K562 (cell line): ENCODE results near the gene MYO1D. TPM values are rescaled to one million over a fixed set of nuclear protein-coding genes. Genes with fewer than 3 reads are reported as not detected.
A peak's percentile ranks its signal among the peaks of the same experiment; 100 is the strongest.

Source experiments
- ASH1L ChIP-seq: fragments of 450-650 bp; IDR thresholded peaks from 2 replicates; pipeline ENCODE4 v1.6.1; 2018; ENCODE audit warnings: borderline replicate concordance, mild to moderate bottlenecking, low read depth; ENCODE audit not compliant: partially characterized antibody
- CBFA2T2 ChIP-seq: fragments of 450-650 bp; conservative IDR thresholded peaks from 2 replicates; pipeline ENCODE4 v1.6.1; 2017; ENCODE audit warnings: mild to moderate bottlenecking
- CBX8 ChIP-seq: fragments of 200-600 bp; sonication (generic); IDR thresholded peaks from 2 replicates; pipeline ENCODE4 v1.6.1; 2012; ENCODE audit warnings: borderline replicate concordance, mixed run types, low read depth, mild to moderate bottlenecking, moderate library complexity, mixed read lengths, low read length, control low read depth, inconsistent platforms; ENCODE audit not compliant: poor library complexity, severe bottlenecking; ENCODE audit errors: extremely low read depth
- DPF2 ChIP-seq: fragments of 450-650 bp; IDR thresholded peaks from 2 replicates; pipeline ENCODE4 v1.6.1; 2016
- ESRRA ChIP-seq: fragments of 450-650 bp; IDR thresholded peaks from 2 replicates; pipeline ENCODE4 v1.6.1; 2014; ENCODE audit warnings: low read depth, mild to moderate bottlenecking, moderate library complexity, borderline replicate concordance
- FOSL1 ChIP-seq: fragments of 200-800 bp; sonication (Bioruptor generic); conservative IDR thresholded peaks from 2 replicates; pipeline ENCODE4 v1.6.1; 2016; ENCODE audit warnings: missing genetic modification characterization, missing compliant biosample characterization
- GABPA ChIP-seq: fragments of 200-800 bp; sonication (Bioruptor generic); conservative IDR thresholded peaks from 2 replicates; pipeline ENCODE4 v1.6.1; 2016; ENCODE audit warnings: low read depth, missing genetic modification characterization, missing compliant biosample characterization
- LCOR ChIP-seq: sonication (generic); formaldehyde crosslinking; IDR thresholded peaks from 2 replicates; pipeline ENCODE4 v1.8.0; 2022; ENCODE audit warnings: mild to moderate bottlenecking, missing genetic modification reagents
- MAFF ChIP-seq: IDR thresholded peaks from 2 replicates; pipeline ENCODE4 v1.6.1; 2012; ENCODE audit warnings: low read length, improper control_type of control experiment
- MNT ChIP-seq, 2 experiments: fragments of 450-650 bp; conservative IDR thresholded peaks; 2 replicates each; pipeline ENCODE4 v1.6.1; 2017; ENCODE audit warnings: mild to moderate bottlenecking in 2 of 2, moderate library complexity in 2 of 2
- NFE2 ChIP-seq: IDR thresholded peaks from 2 replicates; pipeline ENCODE4 v1.6.1; 2014; ENCODE audit warnings: antibody characterized with exemption, low read depth
- PYGO2 ChIP-seq: fragments of 450-650 bp; IDR thresholded peaks from 2 replicates; pipeline ENCODE4 v1.6.1; 2016; ENCODE audit warnings: mild to moderate bottlenecking, missing genetic modification characterization, moderate library complexity, missing compliant biosample characterization
- TEAD1 ChIP-seq, 2 experiments: fragments of 450-650 bp in 1 of 2; sonication (generic) in 1 of 2; formaldehyde crosslinking; IDR thresholded peaks; 2 replicates each; pipeline versions ENCODE4 v1.4.0 to v1.8.0; 2020 to 2022; ENCODE audit warnings: mild to moderate bottlenecking in 2 of 2, missing genetic modification reagents in 1 of 2
- USF2 ChIP-seq: sonication (generic); formaldehyde crosslinking; IDR thresholded peaks from 2 replicates; pipeline ENCODE4 v1.5.0; 2020; ENCODE audit warnings: missing genetic modification reagents
- ZEB2 ChIP-seq: fragments of 450-650 bp; IDR thresholded peaks from 2 replicates; pipeline ENCODE4 v1.6.1; 2016
- ZNF316 ChIP-seq: fragments of 450-650 bp; IDR thresholded peaks from 2 replicates; pipeline ENCODE4 v1.6.1; 2016
- ZNF696 ChIP-seq: fragments of 250-450 bp; sonication (Bioruptor Pico); conservative IDR thresholded peaks from 2 replicates; pipeline ENCODE4 v1.4.0; 2020; ENCODE audit warnings: mild to moderate bottlenecking, moderate library complexity
- ZNF77 ChIP-seq: fragments of 250-450 bp; sonication (Bioruptor Pico); IDR thresholded peaks from 2 replicates; pipeline ENCODE4 v1.5.0; 2020
- polyA plus RNA-seq, 8 experiments: library from polyadenylated mRNA; depleted of rRNA in 4 of 8; stranded (reverse) in 5 of 8; unstranded in 3 of 8; fragments of >200 nt; fragmentation: Nextera tagmentation in 2 of 8; fragmentation: Illumina TruSeq in 1 of 8; extraction: Ambion mirVana in 2 of 8; extraction: Trizol in 1 of 8; gene quantifications; 2 replicates each; pipeline versions ENCODE4 v1.2.1 to v1.2.3, GENCODE V29; 2011 to 2014; ENCODE audit warnings: inconsistent platforms in 1 of 8, missing spikeins in 1 of 8
- total RNA-seq, 7 experiments: library from RNA; depleted of rRNA in 6 of 7; stranded (reverse); fragments of >200 nt in 6 of 7; fragmentation: Illumina TruSeq in 2 of 7; extraction: Trizol in 2 of 7; gene quantifications; 2 replicates each; pipeline versions ENCODE4 v1.2.1 to v1.2.3, GENCODE V29; 2011 to 2021; ENCODE audit warnings: low replicate concordance in 1 of 7
- TF ChIP-seq, protein P1 (sequence below): fragments of 450-650 bp; IDR thresholded peaks from 2 replicates; pipeline ENCODE4 v1.6.1; 2018; ENCODE audit warnings: mild to moderate bottlenecking, low read depth; ENCODE audit not compliant: partially characterized antibody
- TF ChIP-seq, protein P2 (sequence below), 2 experiments: IDR thresholded peaks; 2 replicates each; pipeline ENCODE4 v1.6.1; 2011; ENCODE audit warnings: borderline replicate concordance in 1 of 2, control low read depth in 1 of 2, low read depth in 1 of 2, low read length in 1 of 2, mild to moderate bottlenecking in 1 of 2, mixed read lengths in 1 of 2, moderate library complexity in 1 of 2; ENCODE audit not compliant: insufficient read depth in 1 of 2, insufficient read length in 1 of 2, poor library complexity in 1 of 2, severe bottlenecking in 1 of 2; ENCODE audit errors: extremely low read depth in 1 of 2

Gene MYO1D
- total and polyA plus RNA-seq, 9 of the 15 experiments (the other 6 are each of a cell fraction or from before 2014, with no cell fraction given): 2.1 to 71.2 (median 45.4) TPM

GRCh38 chr17:32794533-32795246, 82.2 kb downstream of the MYO1D start (continued):
- TF ChIP-seq, protein P1, sequence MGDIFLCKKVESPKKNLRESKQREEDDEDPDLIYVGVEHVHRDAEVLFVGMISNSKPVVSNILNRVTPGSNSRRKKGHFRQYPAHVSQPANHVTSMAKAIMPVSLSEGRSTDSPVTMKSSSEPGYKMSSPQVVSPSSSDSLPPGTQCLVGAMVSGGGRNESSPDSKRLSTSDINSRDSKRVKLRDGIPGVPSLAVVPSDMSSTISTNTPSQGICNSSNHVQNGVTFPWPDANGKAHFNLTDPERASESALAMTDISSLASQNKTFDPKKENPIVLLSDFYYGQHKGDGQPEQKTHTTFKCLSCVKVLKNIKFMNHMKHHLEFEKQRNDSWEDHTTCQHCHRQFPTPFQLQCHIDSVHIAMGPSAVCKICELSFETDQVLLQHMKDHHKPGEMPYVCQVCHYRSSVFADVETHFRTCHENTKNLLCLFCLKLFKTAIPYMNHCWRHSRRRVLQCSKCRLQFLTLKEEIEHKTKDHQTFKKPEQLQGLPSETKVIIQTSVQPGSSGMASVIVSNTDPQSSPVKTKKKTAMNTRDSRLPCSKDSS: no peak
- TF ChIP-seq ZEB2 (peak; percentile 54; the same call in 1 of the 2 replicates), LCOR (CRISPR knock-in tag) (no peak), DPF2 (peak; percentile 56; the same call in 1 of the 2 replicates), ZNF77 (no peak), USF2 (CRISPR knock-in tag) (peak; percentile 82), NFE2 (peak; percentile 91), PYGO2 (tag) (no peak), ESRRA (no peak), ZNF696 (no peak), MNT (conservative IDR thresholded peaks at IDR 0.05) (0 out of 4 replicates have a peak, but pooled peaks of 1 of the 2 experiments have one; percentile 36), FOSL1 (0 out of 2 replicates have a peak, but pooled peaks have one; percentile 16), GABPA (0 out of 2 replicates have a peak, but pooled peaks have one; percentile 14), CBX8 (no peak), MAFF (peak; percentile 60), CBFA2T2 (0 out of 2 replicates have a peak, but pooled peaks have one; percentile 34), TEAD1 (CRISPR knock-in tag; IDR thresholded peaks at IDR 0.05) (peak in 1 of 2 experiments; percentile 71; a peak in 1 of 4 replicates), ZNF316 (peak; percentile 74), ASH1L (peak; percentile 66)
- TF ChIP-seq, protein P2, sequence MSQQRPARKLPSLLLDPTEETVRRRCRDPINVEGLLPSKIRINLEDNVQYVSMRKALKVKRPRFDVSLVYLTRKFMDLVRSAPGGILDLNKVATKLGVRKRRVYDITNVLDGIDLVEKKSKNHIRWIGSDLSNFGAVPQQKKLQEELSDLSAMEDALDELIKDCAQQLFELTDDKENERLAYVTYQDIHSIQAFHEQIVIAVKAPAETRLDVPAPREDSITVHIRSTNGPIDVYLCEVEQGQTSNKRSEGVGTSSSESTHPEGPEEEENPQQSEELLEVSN (IDR thresholded peaks at IDR 0.05; ENCODE audit: borderline replicate concordance in 1 of 2, extremely low read depth in 1 of 2, insufficient read depth in 1 of 2, insufficient read length in 1 of 2, low read depth in 1 of 2, low read length in 1 of 2, poor library complexity in 1 of 2, severe bottlenecking in 1 of 2): peak; percentile 93 to 97
